Activated CD4-positive, alpha-beta T cell treated with anti-CD3 and anti-CD28 coated beads for 1 hour (primary cell): Measurements from ENCODE around the gene ST7L.

Experiments used
- DNase-seq: peaks from one replicate; pipeline ENCODE4 v3.0.0-alpha.2; 2020

The ST7L gene

DNA sequence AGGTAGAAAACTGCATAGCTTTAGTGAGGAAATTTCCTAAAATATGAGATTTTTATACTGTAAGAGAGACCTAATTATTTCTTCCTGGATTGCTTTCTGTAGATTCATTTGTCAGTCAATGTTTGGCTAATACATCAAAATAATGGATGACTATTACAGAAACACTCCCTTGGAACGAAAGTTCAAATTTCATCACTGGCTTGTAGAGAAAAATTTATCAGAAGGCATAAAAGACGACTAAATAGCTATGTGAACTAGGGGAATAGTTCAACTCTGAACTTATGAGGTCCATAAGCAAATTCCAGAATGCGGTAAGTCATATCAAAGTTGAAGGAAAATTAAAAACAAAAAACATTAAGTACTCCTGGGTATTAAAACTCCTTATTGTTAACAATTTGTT is 74.2 kb downstream of the ST7L start:
- no peak for DNase-seq

DNA sequence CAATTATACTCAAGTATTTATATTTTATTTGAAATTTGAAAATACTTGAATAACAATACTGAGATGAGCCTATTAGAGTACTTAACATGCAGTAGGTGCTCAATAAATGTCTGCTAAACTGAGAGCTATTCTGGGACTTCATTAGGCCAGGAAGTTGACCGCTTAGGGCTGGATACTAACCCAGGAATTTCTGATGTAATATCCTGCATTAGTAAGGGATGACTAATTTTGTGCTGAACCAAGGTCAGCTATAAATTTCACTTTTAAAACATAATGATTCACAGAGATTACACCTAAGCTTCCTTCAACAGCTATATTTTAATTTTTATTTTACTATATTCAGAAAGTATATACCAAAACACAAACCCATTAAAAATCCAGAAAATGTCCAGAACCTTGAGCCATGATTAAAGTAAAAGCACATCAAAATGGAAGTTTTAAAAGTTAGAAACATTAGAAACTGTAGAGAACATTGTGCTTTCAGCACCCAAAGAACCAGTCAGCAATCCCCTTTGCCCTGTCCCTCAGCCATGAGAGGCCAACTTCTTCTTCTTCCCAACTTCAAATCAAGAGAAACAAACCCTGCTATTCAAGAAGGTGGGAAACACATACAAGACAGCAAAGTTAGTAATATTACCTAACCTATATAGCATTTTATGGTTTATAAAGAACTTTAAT is 74.8 kb downstream of the ST7L start:
- no peak for DNase-seq

DNA sequence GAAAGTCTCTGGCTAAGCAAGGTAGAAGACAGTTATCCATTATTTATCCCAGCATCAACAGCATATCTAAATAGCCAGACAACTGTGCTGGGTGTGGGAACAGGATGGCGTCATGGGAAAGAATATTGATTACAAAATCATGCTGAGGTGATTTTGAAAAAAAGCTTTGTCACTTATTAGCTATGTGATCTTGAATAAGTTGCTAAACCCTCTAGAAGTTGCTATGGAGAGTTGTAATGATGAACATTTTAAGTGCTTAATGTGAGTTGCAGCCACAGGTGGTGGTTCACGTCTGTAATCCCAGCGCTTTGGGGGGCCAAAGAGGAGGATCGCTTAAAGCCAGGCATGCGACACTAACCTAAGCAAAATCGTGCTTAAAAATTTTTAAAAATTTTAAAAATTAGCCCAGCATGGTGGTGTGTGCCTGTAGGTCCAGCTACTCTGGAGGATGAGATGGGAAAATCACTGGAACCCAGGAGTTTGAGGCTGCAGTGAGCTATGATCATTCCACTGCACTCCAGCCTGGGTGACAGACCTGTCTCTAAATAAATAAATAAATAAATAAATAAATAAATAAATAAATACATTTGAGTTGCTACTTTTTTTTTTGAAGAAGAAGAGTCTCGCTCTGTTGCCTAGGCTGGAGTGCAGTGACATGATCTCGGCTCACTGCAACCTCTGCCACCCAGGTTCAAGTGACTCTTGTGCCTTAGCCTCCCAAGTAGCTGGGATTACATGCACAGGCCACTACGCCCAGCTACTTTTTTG is 76.6 kb downstream of the ST7L start:
- DNase-seq = no peak

DNA sequence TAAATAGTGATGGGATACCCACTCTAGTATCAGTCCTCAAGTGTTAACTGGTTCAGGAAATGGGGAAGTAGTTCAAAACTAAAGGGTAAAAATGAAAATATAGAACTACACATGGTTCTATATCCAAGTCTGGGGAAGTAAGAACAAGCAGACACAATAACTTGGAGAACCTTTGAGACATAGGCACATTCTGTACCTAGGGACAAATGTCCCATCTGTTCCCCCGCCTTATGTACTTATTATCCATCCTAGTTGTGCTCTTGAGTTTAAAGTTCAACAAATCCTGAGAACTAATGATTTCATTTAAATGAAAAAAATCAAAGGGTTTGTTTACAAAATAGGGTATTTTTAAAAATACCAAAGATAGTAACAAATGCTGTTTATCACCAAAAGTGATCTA is 77.6 kb downstream of the ST7L start:
- DNase-seq = no peak

DNA sequence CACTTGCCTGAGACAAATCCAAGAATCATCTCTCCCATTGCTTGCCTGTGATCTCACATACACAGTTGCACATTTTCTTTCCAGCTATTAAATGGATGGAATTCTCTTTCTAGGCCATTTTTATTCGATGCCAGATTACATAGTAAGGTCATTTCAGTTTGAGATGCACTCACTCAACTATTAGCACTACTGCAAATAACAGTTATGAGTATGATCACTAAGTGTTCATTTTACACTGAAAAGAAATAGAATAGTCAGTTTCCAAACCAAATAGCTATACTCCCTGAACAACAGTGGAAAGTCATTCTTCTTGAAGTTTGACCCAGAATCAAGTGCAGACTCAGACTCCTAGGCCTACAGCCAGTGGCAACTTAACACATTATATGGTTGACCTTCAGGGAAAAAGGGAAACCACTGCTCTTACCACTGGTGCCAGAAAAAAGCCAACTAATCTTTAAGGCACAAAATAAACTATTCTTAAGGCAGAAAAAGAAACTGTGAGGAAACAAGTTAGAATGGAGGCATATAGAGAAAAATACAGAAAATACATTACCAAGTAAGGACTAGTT is 78.6 kb downstream of the ST7L start:
- no peak for DNase-seq

DNA sequence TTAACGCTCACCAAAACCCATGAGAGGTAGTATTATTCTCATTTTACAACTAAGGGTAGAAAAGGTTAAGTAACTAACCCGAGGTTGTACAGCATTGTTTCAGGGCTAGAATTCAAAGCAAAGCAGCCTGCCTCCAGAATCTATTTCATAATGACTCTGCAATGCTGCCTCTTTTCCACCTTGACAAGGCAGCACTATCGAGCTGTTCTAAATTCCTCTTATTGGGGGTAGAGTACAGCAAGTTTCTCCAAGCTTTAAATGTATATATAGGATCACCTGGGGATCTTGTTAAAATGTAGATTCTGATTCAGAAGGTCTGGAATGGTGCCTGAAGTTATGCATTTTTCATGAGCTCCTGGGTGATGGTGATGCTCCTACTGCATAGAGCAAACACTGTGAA is 80.1 kb downstream of the ST7L start:
- no peak for DNase-seq

DNA sequence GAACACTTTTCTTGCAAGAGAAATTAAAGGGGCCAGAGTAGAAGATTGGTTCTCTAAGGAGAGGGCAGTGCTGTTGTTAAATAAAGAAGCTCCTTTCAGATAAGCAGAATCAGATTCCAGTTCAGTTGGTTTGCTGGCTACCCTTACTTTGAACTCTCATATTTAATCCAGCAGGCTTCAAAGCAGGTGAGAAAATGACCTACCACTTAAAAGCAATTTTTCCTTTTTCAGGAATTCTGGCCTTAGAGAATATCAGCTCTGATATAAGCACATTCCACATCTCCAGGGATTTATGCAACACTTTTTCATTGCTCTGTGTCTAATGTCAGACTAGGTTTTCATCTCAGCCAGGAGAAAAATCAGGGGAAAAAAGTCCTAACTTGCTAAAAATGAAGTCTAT is 81.5 kb downstream of the ST7L start:
- no peak for DNase-seq

DNA sequence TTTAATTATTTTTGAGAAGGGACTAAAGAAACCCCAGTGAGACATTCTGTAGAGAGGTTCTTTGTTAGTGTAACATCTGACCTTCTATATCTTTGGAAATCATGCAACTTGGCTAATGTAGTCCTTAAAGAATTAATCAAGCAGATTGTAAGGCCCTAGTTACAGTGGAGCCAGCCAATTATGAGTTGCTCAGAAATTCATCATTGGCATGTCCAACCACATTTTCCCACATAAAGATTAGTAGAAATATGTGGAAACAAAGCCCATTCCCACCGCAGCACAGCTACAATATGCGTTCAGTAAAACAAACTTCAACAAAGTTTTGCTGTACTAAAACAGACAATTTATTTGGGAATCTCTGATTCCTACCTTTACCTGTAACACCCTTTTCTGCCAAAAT is 82.4 kb downstream of the ST7L start:
- DNase-seq = no peak

DNA sequence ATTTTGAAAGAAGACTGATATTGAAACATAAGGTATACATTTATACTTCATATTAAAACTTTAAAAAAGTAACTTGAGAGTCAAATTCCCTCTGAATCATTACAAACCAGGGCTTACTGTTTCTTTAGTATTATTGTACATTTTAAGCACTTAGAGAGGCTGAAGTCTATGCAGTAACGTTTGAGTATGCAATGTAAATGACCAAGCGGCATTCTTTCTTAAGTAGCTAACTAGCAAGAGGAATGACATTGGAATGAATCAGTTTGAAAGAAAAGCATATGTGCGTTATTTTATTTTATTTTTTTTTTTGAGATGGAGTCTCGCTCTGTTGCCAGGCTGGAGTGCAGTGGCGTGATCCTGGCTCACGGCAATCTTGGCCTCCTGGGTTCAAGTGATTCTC is 85.9 kb downstream of the ST7L start:
- no peak for DNase-seq

DNA sequence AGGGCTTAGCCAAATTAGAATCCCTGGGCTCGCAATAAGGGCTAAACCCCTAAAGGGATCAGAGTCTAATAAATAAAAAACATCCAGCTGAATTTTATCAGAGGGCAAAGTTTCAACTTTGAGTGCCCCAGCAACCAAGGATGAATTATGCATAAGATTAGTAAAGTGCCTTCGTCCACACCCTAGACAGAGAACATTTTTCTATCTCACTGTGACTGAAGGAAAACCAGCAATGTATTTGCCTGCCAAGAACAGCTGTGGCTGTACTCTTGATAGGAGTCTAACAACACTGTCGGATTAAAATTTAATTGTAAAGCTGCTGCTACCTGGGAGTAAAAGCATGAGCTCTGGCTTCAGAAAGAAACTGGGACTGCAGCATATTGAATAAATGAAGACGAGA is 86.9 kb downstream of the ST7L start:
- DNase-seq = no peak

DNA sequence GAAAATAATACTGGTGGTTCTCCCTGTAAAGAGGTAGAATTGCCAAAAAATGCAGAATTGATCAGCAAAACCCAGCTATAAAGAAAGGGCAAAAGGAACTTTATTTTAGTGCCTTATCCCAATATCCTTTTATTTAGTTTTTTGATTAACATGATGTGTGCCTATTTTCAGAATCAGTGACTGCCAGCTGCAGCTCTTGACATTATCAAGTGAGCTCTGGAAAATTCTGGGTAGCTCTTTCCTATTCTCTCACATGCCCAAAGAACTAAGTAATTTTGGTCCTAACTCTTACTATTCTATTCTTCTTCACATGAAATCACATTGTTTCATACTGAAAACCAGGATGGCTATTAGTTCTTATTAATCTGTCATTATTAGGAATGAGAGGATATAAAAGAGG is 88.1 kb downstream of the ST7L start:
- no peak for DNase-seq

DNA sequence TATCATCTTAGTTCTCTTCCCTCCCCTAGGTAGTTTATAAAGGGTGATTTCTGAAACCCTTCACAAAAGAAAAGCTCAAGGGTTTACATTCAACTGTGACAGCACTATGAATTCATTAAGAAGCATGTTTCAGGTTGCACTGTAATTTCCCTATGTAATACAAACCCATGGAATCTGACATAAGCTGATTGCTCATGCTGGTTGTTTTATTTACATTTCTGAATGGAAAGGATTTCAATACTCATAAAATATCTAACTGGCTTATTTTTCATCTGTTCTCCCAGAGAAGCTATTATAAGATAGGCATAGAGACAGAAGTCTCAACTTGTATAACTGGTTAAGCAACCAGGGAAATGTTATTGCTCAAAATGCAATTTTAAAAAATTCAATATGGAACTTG is 89.6 kb downstream of the ST7L start:
- DNase-seq = no peak

DNA sequence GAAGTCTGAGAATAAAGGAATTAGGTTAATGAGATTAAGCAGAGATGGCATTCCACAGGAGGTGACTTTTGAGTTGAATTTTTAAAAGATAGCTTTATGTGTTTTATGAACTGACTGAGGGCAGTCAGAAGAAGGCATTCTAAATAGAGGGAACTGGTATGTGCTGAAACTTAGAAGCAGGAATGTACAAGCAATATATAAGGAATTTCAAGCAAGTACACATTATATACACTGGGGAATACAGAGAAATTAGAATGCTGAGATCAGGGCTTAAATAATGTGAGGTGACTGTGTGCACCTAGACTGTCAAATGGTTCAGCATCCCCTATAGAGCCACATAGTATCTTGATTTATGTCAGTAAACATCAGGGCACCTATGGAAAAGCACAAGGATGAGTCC is 90.9 kb downstream of the ST7L start:
- no peak for DNase-seq

DNA sequence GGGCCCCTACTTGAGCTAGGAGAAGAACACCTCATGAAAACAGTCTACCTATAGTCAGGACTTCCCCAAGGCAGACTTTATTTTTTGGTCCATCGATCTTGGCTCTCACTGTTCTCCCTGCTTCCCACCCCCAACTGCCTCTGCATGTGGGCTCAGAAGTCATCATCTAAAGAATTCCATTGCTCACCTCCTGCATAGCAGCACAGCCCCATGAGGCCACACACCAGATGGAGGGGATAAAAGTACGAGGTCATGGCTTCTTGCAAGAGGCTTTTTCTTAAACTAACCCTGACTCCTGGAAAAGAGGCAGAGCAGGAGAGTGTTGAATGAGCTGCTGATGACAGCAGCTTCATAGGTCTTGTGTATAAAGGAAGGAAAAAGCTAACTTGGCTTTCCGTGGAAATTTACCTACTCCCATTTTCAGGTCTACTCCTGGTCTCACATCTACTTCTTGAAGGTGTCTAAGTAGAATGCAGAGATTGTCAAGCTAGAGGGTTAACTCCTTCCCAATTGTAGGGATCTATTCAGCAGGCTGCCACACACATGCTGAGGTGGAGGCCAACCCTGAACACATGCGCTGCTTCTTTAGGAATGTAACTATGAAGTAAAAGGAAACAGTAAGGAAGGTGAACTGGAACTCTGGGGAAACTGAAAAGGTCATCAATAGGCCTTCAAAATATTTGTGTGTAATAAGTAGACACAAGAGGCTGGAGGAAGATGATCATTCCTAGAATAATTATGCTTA is 91.5 kb downstream of the ST7L start:
- no peak for DNase-seq

DNA sequence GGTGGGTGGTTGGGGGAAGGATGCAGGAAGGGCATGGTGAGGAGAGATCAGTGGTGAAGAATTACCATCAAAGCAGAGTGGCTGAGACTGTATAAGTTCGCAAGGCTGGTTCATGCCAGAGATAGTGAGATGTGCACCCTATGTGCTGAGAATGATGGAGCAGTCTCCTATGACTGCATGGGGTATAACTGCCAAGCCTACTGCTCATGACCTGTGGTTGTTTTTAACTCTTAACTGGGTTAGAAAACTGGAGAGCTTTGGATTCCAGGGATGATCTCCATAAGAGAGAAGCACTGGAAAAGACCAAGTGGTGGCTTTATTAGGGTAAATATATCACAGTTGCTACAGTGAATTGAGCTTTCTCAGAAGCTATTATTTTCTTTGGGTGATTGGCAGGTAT is 94.0 kb downstream of the ST7L start:
- DNase-seq = no peak

DNA sequence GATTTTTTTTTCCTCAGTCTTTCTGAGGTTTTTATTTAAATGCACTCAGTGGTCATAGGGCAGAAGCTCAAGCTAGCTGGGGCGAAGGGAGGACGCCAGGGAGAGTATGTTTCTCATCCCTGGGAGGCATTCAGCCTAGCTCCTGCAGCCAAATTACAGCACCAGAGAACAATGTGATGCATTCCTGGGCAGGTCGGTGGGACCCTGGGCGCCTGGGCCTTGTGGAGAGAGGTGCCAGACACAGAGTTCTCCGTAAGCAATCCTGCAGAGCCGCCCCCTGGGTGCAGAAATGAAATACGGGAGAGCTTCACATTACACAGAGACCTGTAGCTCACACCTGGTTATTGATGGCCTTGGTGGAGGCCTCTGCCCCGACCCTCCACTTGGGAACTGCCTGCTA is 94.7 kb downstream of the ST7L start:
- DNase-seq = no peak

DNA sequence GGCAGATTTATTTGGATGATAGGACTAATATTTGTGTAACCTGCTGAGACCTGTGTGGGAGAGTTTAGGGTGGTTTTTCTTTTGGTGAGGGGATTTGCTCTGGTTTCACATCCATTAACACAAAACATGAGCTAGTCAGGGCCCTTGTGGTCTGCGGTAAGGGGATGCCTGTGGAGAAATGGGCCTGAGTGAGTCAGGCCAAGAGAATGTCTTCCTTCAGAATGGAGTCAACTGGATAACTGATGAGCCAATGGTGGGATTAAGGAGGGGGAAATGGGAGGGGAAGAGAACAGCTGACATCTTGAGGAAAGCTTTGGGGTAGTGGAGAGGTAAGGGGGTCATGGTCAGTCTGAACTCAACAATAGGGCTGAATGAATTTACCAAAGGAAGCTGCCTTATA is 96.3 kb downstream of the ST7L start:
- no peak for DNase-seq

DNA sequence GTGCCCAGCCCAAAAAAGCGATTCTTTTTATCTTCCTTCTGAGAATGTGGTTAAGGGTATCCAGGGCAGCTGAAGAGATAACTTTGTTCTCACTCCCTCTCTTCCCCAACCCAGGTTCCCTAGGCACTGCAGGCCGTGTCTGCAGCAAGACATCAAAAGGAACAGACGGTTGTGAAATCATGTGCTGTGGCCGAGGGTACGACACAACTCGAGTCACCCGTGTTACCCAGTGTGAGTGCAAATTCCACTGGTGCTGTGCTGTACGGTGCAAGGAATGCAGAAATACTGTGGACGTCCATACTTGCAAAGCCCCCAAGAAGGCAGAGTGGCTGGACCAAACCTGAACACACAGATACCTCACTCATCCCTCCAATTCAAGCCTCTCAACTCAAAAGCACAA is 98.8 kb downstream of the ST7L start:
- DNase-seq = no peak

DNA sequence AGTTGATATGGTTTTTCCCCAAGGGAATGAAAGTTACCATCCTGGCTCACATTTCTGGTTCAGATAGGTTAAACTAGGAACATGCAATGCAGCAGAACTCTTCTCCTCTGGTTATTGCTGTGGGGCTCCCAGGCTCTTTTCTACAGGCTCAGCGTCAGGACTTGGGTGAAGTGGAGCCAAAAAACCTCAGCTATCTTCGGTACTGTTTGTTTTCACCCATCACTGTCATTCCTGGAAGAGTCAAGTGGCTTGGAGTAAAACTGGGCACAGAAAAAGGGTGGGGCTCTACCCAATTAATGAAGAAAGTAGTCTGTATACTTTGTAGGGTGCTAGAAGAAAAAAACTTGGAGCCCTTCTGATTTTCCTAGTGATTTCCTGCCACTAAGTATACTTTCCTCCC is 100.8 kb downstream of the ST7L start:
- no peak for DNase-seq

DNA sequence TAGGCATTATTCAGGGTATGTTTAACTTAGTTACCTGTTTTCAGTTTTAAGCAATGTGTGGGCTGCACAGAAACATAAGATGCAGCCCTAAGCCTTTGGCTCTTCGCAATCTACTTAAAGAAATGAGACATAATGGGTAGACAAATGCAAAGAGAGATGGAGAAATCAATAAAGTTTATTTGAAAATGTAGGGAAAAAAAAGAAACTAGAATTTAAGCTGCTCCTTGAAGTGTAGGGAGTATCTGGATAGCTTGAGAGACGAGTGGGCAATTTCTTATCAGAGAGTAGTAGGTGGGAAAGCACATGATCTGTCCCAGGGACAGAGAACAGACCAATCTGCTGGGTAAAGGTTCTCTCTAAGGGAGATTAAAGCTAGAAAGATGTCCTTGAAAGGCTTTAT is 101.3 kb downstream of the ST7L start:
- no peak for DNase-seq

DNA sequence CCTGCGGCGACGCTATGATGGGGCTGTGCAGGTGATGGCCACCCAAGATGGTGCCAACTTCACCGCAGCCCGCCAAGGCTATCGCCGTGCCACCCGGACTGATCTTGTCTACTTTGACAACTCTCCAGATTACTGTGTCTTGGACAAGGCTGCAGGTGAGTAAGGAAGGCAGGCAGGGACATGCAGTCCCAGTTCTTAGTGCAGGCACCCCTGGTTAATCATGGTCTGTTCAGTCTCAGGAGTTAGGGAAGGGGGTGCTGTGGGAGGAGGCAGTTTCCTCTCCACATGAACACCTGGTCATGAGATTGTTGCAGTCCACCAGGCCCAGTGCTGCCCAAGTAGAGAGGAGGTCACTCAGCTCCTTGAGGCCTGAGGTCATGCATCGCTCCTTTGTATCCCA is 101.7 kb downstream of the ST7L start:
- DNase-seq = no peak

DNA sequence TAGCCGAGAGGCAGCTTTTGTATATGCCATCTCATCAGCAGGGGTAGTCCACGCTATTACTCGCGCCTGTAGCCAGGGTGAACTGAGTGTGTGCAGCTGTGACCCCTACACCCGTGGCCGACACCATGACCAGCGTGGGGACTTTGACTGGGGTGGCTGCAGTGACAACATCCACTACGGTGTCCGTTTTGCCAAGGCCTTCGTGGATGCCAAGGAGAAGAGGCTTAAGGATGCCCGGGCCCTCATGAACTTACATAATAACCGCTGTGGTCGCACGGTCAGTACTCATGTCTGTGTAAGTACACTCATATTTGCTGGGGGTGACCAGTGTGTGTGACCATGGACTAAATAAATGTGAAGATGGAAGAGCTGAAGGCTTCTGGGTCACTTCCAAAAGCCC is 102.8 kb downstream of the ST7L start:
- DNase-seq = no peak

DNA sequence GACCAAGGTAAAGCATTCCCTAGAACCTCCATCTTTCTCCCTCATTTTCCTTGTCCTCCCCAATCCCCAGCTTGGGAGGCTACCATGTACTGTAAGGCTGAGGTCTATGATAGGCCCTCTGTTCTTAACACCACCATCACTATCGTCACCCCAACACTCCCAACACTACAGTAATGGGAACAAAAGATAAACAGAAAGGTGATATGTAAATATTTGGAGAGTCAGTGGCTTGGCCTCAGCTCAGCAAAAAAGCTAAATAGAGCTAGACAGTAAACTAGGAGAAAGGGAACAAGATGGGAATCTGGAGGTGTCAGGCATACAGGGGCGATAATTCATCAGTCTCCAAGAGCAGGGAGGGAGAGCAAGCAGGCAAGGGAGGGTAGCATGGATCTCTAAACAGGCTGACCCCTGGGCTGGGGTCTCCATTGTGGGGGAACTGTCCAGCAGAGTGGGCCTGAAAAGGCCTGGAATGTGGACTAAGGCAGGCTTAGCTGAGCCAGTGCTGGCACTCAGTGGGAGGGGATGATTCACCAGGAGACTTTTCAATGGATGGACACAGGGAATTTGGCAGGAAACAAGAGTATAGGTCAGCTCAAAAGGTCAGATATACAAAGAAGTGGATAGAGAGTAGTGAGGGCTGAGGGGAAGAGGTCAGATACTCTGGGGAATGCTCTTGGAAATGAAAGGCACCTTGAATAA is 103.5 kb downstream of the ST7L start:
- DNase-seq = no peak
